ENCODE measurements around the gene ASB2.

ASB2 gene

GRCh38 chr14:93927800-93928145 is 48.6 kb downstream of the ASB2 start:
- Histone ChIP-seq H3K4me1 (ENCODE audit: insufficient read depth, low read length) (peaks cover 48% of the 10 kb centered on the region), H3K36me3 (ENCODE audit: insufficient read depth, low read length) (peaks cover 10% of the 10 kb centered on the region), H3K4me3 (ENCODE audit: low read length) (peak overlapping the region; percentile 54), H3K27me3 (ENCODE audit: insufficient read depth, low read length) (no peaks in the 10 kb centered on the region), H3K9me3 (ENCODE audit: low read length) (no peaks in the 10 kb centered on the region), H2AFZ (ENCODE audit: low read depth, low read length) (no peak overlapping the region)

GRCh38 chr14:93926873-93927799 is 49.2 kb downstream of the ASB2 start, which contains the start of gene FAM181A:
Gene FAM181A, plus strand, starts transcription at chr14:93927344. Its CDS starts 942 bp downstream, at chr14:93928286.
- Histone ChIP-seq H3K27me3 (ENCODE audit: insufficient read depth, low read length) (no peaks in the 10 kb centered on the region), H3K4me1 (ENCODE audit: insufficient read depth, low read length) (peaks cover 48% of the 10 kb centered on the region), H3K9me3 (ENCODE audit: low read length) (no peaks in the 10 kb centered on the region), H3K36me3 (ENCODE audit: insufficient read depth, low read length) (peaks cover 10% of the 10 kb centered on the region), H3K4me3 (ENCODE audit: low read length) (peak within 1 kb of the TSS; percentile 54), H2AFZ (ENCODE audit: low read depth, low read length) (no peak within 1 kb of the TSS)

- no peaks in the 10 kb centered on the region for H3K27me3 ChIP-seq (ENCODE audit: insufficient read depth, low read length)
- H3K36me3 ChIP-seq (ENCODE audit: insufficient read depth, low read length): peaks cover 10% of the 10 kb centered on the region
- no peak overlapping the region for H2AFZ ChIP-seq (ENCODE audit: low read depth, low read length)
- peak overlapping the region; percentile 54 for H3K4me3 ChIP-seq (ENCODE audit: low read length)
- H3K4me1 ChIP-seq (ENCODE audit: insufficient read depth, low read length): peaks cover 48% of the 10 kb centered on the region
- no peaks in the 10 kb centered on the region for H3K9me3 ChIP-seq (ENCODE audit: low read length)
These were observed 50.0 kb downstream of the ASB2 start for GRCh38 chr14:93926245-93926872.

- peak overlapping the region; percentile 54 for H3K4me3 ChIP-seq (ENCODE audit: low read length)
- no peaks in the 10 kb centered on the region for H3K27me3 ChIP-seq (ENCODE audit: insufficient read depth, low read length)
- H2AFZ ChIP-seq (ENCODE audit: low read depth, low read length): no peak overlapping the region
- peaks cover 10% of the 10 kb centered on the region for H3K36me3 ChIP-seq (ENCODE audit: insufficient read depth, low read length)
- H3K9me3 ChIP-seq (ENCODE audit: low read length): no peaks in the 10 kb centered on the region
- H3K4me1 ChIP-seq (ENCODE audit: insufficient read depth, low read length): peaks cover 48% of the 10 kb centered on the region
These were observed 50.9 kb downstream of the ASB2 start for GRCh38 chr14:93925374-93925895.

- Histone ChIP-seq H3K4me3 (ENCODE audit: low read length) (no peak overlapping the region), H3K27me3 (ENCODE audit: insufficient read depth, low read length) (no peaks in the 10 kb centered on the region), H3K9me3 (ENCODE audit: low read length) (no peaks in the 10 kb centered on the region), H2AFZ (ENCODE audit: low read depth, low read length) (no peak overlapping the region), H3K4me1 (ENCODE audit: insufficient read depth, low read length) (peaks cover 47% of the 10 kb centered on the region), H3K36me3 (ENCODE audit: insufficient read depth, low read length) (peaks cover 10% of the 10 kb centered on the region)
These were observed 51.6 kb downstream of the ASB2 start for GRCh38 chr14:93924592-93925355.

GRCh38 chr14:93923626-93924025 is 52.7 kb downstream of the ASB2 start:
- Histone ChIP-seq H3K4me3 (ENCODE audit: low read length) (no peak overlapping the region), H3K9me3 (ENCODE audit: low read length) (no peaks in the 10 kb centered on the region)

GRCh38 chr14:93921001-93921806 is 55.2 kb downstream of the ASB2 start:
- Histone ChIP-seq H3K4me3 (ENCODE audit: low read length) (no peak overlapping the region), H3K36me3 (ENCODE audit: insufficient read depth, low read length) (no peaks in the 10 kb centered on the region), H3K4me1 (ENCODE audit: insufficient read depth, low read length) (peaks cover 22% of the 10 kb centered on the region), H2AFZ (ENCODE audit: low read depth, low read length) (no peak overlapping the region), H3K9me3 (ENCODE audit: low read length) (no peaks in the 10 kb centered on the region), H3K27me3 (ENCODE audit: insufficient read depth, low read length) (no peaks in the 10 kb centered on the region)

More at GRCh38 chr14:93923626-93924025, 52.7 kb downstream of the ASB2 start:
- H2AFZ ChIP-seq (ENCODE audit: low read depth, low read length): no peak overlapping the region
- peaks cover 2% of the 10 kb centered on the region for H3K36me3 ChIP-seq (ENCODE audit: insufficient read depth, low read length)
- H3K27me3 ChIP-seq (ENCODE audit: insufficient read depth, low read length): no peaks in the 10 kb centered on the region
- peaks cover 36% of the 10 kb centered on the region for H3K4me1 ChIP-seq (ENCODE audit: insufficient read depth, low read length)

- H2AFZ ChIP-seq (ENCODE audit: low read depth, low read length): no peak overlapping the region
- no peak overlapping the region for H3K4me3 ChIP-seq (ENCODE audit: low read length)
- no peaks in the 10 kb centered on the region for H3K4me1 ChIP-seq (ENCODE audit: insufficient read depth, low read length)
- H3K27me3 ChIP-seq (ENCODE audit: insufficient read depth, low read length): no peaks in the 10 kb centered on the region
- H3K9me3 ChIP-seq (ENCODE audit: low read length): peaks cover 2% of the 10 kb centered on the region
- no peaks in the 10 kb centered on the region for H3K36me3 ChIP-seq (ENCODE audit: insufficient read depth, low read length)
These were observed 59.2 kb downstream of the ASB2 start for GRCh38 chr14:93917141-93917540.

- Histone ChIP-seq H3K4me1 (ENCODE audit: insufficient read depth, low read length) (no peaks in the 10 kb centered on the region), H3K36me3 (ENCODE audit: insufficient read depth, low read length) (no peaks in the 10 kb centered on the region), H3K9me3 (ENCODE audit: low read length) (peaks cover 2% of the 10 kb centered on the region), H3K4me3 (ENCODE audit: low read length) (no peak overlapping the region), H2AFZ (ENCODE audit: low read depth, low read length) (no peak overlapping the region), H3K27me3 (ENCODE audit: insufficient read depth, low read length) (no peaks in the 10 kb centered on the region)
These were observed 59.9 kb downstream of the ASB2 start for GRCh38 chr14:93916498-93916897.

GRCh38 chr14:93915800-93916199 is 60.6 kb downstream of the ASB2 start:
- Histone ChIP-seq H3K27me3 (ENCODE audit: insufficient read depth, low read length) (no peaks in the 10 kb centered on the region), H3K4me1 (ENCODE audit: insufficient read depth, low read length) (no peaks in the 10 kb centered on the region), H3K36me3 (ENCODE audit: insufficient read depth, low read length) (no peaks in the 10 kb centered on the region), H3K9me3 (ENCODE audit: low read length) (peaks cover 2% of the 10 kb centered on the region), H3K4me3 (ENCODE audit: low read length) (no peak overlapping the region), H2AFZ (ENCODE audit: low read depth, low read length) (no peak overlapping the region)

- no peaks in the 10 kb centered on the region for H3K36me3 ChIP-seq (ENCODE audit: insufficient read depth, low read length)
- no peaks in the 10 kb centered on the region for H3K27me3 ChIP-seq (ENCODE audit: insufficient read depth, low read length)
- peaks cover 2% of the 10 kb centered on the region for H3K9me3 ChIP-seq (ENCODE audit: low read length)
- no peaks in the 10 kb centered on the region for H3K4me1 ChIP-seq (ENCODE audit: insufficient read depth, low read length)
- no peak overlapping the region for H2AFZ ChIP-seq (ENCODE audit: low read depth, low read length)
- H3K4me3 ChIP-seq (ENCODE audit: low read length): no peak overlapping the region
These were observed 61.2 kb downstream of the ASB2 start for GRCh38 chr14:93915070-93915705.

GRCh38 chr14:93914278-93914677 is 62.1 kb downstream of the ASB2 start:
- H3K27me3 ChIP-seq (ENCODE audit: insufficient read depth, low read length): no peaks in the 10 kb centered on the region
- no peak overlapping the region for H2AFZ ChIP-seq (ENCODE audit: low read depth, low read length)
- no peak overlapping the region for H3K4me3 ChIP-seq (ENCODE audit: low read length)
- H3K36me3 ChIP-seq (ENCODE audit: insufficient read depth, low read length): no peaks in the 10 kb centered on the region
- peaks cover 2% of the 10 kb centered on the region for H3K9me3 ChIP-seq (ENCODE audit: low read length)
- no peaks in the 10 kb centered on the region for H3K4me1 ChIP-seq (ENCODE audit: insufficient read depth, low read length)
